GM21737 (cell line): Measurements from ENCODE around the gene PIK3CD.
A peak's percentile ranks its signal among the peaks of the same experiment; 100 is the strongest.
"Not testable (repeated sequence)": the region's sequence is repeated elsewhere in the genome, so short reads cannot be mapped to it uniquely, and the experiment has no call there.

Source experiments
- ATAC-seq: cut with Tn5 transposase; IDR thresholded peaks from one replicate; pipeline ENCODE4 v1.9.1; 2021; ENCODE audit warnings: mild to moderate bottlenecking, moderate library complexity; ENCODE audit not compliant: unreplicated experiment

The PIK3CD gene

GRCh38 chr1:9653491-9654050 lies 2.0 kb downstream of the PIK3CD start:
- no peak for ATAC-seq

- ATAC-seq: no peak
Observed at GRCh38 chr1:9654051-9654833, 2.7 kb downstream of the PIK3CD start.

- ATAC-seq: no peak
Observed at GRCh38 chr1:9654834-9655723, 3.5 kb downstream of the PIK3CD start.

- ATAC-seq: no peak
Observed at GRCh38 chr1:9655836-9656235, 4.3 kb downstream of the PIK3CD start.

DNA sequence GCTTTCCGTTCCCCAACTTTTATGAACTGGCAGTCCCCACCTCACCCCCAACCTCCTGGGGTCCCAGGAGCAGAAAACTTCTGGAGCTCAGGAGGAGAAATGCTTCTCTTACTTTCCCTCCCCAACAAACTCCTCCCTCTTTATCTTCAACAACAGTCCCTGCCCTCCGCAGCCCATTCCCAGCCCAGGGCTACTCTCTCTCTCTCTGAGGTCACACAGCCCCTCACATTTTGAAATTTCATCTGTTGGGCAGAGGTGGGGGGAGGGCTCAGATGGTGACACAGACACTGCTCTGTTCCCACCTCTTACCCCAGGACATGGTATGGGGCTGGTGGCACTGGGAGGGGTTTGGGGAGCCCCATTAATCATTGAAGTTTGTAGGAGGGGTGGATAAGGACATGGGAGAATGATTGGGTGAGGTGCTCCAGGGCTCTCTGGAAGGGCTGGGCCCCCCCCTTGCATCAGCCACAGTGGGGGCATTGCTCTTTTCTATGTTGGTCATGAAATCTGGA lies 6.0 kb downstream of the PIK3CD start:
- ATAC-seq: no peak

DNA sequence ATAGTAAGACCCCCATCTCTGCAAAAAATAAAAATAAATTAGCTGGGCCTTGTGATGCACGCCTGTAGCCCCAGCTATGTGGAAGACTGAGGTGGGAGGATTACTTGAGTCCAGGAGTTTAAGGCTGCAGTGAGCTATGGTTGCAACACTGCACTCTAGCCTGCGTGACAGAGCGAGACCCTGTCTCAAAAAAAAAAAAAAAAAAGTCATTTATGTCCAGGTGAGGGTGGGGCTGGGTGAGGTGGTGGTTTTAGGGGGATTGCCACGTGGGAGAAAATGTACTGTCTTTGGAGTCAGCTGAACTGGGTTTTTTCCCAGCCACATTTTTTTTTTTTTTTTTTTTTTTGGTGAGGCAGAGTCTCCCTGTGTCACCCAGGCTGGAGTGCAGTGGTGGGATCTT lies 6.7 kb downstream of the PIK3CD start:
- no peak for ATAC-seq

- no peak for ATAC-seq
Observed at GRCh38 chr1:9659328-9659727, 7.8 kb downstream of the PIK3CD start.

DNA sequence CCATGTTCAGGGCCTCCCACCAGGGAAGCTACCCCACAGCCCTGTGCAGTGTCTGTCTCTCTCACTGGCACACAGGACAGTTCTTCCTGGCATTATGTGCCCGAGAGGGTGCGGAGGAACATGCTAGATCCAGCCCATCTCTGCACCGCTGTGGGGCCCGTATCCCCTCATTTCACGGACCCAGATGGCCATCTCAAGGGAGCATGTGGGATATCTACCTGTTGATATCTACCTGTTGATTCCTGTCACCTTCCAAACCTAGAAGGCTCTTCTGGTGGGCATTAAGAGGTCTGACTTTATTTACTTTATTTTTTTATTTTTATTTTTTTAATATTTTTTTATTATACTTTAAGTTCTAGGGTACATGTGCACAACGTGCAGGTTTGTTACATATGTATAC lies 11.7 kb downstream of the PIK3CD start:
- ATAC-seq: no peak

GRCh38 chr1:9665193-9665592 lies 13.7 kb downstream of the PIK3CD start:
- no peak for ATAC-seq

- ATAC-seq: no peak
Observed at GRCh38 chr1:9668080-9668479, 16.5 kb downstream of the PIK3CD start.

- no peak for ATAC-seq
Observed at GRCh38 chr1:9670085-9670484, 18.6 kb downstream of the PIK3CD start.

- no peak for ATAC-seq
Observed at GRCh38 chr1:9671377-9672140, 20.0 kb downstream of the PIK3CD start.

DNA sequence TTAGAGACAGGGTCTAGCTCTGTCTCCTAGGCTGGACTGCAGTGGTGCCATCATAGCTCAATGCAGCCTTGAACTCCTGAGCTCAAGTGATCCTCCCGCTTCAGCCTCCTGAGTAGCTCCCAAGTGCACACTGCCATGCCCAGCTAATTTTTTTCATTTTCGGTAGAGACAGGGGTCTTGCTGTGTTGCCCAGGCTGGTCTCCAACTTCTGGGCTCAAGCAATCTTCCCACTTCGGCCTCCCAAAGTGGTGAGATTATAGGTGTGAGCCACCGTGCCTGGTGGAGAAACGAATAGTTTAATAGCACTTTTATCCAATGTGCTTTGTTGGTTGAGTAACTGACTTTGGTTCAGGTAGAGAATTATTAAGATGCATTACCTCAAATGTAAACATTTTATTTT lies 20.9 kb downstream of the PIK3CD start:
- ATAC-seq: no peak

GRCh38 chr1:9675393-9675792 lies 23.9 kb downstream of the PIK3CD start:
- ATAC-seq: no peak

GRCh38 chr1:9676128-9676527 lies 24.6 kb downstream of the PIK3CD start:
- ATAC-seq: not testable (repeated sequence)

GRCh38 chr1:9676815-9677393 lies 25.4 kb downstream of the PIK3CD start:
- ATAC-seq: no peak

DNA sequence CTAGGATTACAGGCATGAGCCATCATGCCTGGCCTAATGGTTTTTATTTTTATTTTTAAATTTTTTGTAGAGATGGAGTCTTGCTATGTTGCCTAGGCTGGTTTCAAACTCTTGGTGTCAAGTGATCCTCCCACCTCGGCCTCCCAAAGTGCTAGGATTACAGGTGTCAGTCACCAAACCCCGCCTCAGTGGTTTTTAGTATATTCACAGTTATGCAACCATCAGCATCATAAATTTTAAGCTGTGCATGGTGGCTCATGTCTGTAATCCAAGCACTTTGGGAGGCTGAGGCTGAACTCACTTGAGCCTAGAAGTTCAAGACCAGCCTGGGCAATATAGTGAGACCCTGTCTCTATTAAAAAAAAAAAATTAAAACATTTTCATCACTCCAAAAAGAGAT lies 28.6 kb downstream of the PIK3CD start:
- no peak for ATAC-seq

- no peak for ATAC-seq
Observed at GRCh38 chr1:9680828-9681227, 29.3 kb downstream of the PIK3CD start.

DNA sequence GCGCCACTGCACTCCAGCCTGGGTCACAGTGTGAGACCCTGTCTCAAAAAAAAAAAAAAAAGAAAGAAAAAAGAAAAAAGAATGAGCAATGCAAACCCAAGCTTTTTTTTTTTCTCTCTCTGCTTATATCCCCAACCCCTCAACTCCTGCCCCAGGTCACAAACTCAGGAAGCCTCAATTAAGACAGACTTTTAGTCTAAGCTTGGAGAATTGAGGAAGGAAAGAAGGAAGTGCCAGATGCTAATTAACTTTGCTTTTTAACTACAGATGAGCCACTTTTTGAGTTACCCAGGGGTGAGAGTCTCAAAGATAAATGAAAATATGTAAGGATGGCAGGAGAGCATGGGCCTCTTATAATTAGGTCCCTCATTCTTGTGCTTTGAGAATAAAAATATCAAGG lies 33.3 kb downstream of the PIK3CD start:
- ATAC-seq: no peak

DNA sequence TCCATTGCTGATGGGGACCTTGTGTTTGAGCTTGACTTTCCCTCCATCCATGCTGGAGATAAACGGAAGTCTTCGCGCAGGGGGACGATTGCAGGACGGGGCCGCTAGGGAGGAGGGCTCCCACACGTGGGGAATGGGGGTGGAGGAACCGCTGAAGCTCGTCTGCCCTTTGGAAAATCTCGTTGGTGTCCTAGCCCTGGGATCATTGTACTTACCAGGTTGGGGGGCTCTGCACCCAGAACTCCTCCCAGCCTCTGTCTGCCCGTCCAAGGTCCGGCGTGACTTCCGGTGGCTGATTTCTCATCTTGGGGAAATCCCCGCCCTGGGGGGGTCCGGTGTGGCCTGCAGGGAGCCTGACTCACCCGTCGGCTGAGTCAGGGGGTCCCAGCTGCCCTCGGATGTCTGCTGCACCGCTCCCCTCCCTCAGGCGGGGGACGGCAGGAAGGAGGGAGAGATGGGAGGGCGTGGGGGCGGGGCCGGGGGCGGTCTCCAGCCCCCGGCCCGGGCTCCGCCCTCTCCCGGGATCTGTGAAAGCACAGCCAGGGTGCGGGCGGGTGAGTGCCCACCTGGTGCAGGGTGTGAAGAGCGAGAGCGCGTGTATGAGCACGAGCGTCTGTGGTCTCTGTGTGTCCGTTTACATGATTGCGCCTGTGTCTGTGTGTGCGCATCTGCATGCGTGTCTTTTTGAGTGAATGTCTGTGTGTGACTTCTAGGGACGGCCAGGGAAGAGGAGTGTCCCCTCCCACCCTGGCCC lies 35.8 kb downstream of the PIK3CD start:
- peak; percentile 31 for ATAC-seq
